Measurements from ENCODE around the gene DLG4. TPM values are rescaled to one million over a fixed set of nuclear protein-coding genes. Genes with fewer than 3 reads are reported as not detected.

DLG4 gene
- total and polyA plus RNA-seq, 2 experiments from 2014 or later = 2.9 to 10.7 TPM

DNA sequence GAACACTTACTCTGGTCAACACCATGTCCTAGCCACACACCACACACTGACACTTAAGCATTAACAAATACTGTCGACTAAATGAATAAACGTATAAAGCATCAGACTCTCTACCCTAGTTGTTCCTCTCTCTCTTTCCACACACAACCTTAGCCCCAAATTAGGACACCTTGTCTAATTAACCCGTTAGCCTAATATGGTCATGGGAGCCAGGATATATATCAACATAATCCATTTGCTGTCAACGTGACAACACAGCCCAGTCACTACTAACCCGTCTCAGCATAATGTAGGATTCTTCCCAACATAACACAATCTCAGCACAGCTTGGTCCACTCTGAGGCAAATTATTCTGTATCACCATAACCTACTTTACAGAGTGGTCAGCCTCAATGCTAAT, 12.5 kb upstream of the DLG4 start:
- peaks cover 30% of the 10 kb centered on the region for H3K4me1 ChIP-seq (ENCODE audit: insufficient read depth)
- TF ChIP-seq EZH2 (IDR thresholded peaks at IDR 0.05; ENCODE audit: borderline replicate concordance) = no peak
- TF ChIP-seq, protein P1, sequence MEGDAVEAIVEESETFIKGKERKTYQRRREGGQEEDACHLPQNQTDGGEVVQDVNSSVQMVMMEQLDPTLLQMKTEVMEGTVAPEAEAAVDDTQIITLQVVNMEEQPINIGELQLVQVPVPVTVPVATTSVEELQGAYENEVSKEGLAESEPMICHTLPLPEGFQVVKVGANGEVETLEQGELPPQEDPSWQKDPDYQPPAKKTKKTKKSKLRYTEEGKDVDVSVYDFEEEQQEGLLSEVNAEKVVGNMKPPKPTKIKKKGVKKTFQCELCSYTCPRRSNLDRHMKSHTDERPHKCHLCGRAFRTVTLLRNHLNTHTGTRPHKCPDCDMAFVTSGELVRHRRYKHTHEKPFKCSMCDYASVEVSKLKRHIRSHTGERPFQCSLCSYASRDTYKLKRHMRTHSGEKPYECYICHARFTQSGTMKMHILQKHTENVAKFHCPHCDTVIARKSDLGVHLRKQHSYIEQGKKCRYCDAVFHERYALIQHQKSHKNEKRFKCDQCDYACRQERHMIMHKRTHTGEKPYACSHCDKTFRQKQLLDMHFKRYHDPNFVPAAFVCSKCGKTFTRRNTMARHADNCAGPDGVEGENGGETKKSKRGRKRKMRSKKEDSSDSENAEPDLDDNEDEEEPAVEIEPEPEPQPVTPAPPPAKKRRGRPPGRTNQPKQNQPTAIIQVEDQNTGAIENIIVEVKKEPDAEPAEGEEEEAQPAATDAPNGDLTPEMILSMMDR (IDR thresholded peaks at IDR 0.05; ENCODE audit: poor library complexity) = no peak
- no peak for TF ChIP-seq EZH2phosphoT487 (IDR thresholded peaks at IDR 0.05; ENCODE audit: low read depth, severe bottlenecking, unreplicated experiment)
- H3K9me3 ChIP-seq (ENCODE audit: low read depth) = no peaks in the 10 kb centered on the region
- H3K9me2 ChIP-seq (replicated peaks; ENCODE audit: insufficient read depth) = no peaks in the 10 kb centered on the region
- peak overlapping the region; percentile 92 for H3K4me2 ChIP-seq
- no peaks in the 10 kb centered on the region for H3K36me3 ChIP-seq (replicated peaks; ENCODE audit: insufficient read depth, low read depth)
- peak overlapping the region; percentile 34 for H3K4me3 ChIP-seq
- H4K20me1 ChIP-seq (ENCODE audit: insufficient read depth, poor library complexity, severe bottlenecking) = peaks cover 40% of the 10 kb centered on the region
- H3K27ac ChIP-seq = peak overlapping the region; percentile 12
- peaks cover 81% of the 10 kb centered on the region for H3K79me2 ChIP-seq
- no peak overlapping the region for H2AFZ ChIP-seq
- H3K27me3 ChIP-seq = no peaks in the 10 kb centered on the region
- DNase-seq (ENCODE audit: low spot score) = no peak
- WGBS (ENCODE audit: low lambda C conversion rate, missing lambda C conversion rate) = 84% methylated on average over 5 of the region's 5 CpGs

DNA sequence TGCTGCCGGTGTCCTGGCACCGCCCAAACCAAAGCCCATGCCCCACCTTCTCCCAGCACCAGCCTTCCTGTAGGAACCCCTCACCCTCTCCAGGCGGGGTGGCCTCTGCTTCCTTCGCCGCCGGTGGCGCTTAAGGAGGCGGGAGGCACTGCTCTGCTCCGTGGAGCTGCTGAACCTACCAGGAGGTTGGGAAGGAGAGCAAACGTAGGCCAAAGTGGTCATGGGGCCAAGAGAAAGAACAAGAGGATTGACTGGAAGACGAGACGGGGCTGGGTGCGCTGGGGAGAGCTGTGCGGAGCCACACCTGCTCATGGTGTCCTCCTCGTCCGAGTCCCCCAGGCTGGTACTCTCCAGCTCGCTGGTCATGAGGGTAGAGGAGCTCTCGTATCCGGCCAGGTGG, 9.9 kb upstream of the DLG4 start:
- peaks cover 40% of the 10 kb centered on the region for H4K20me1 ChIP-seq (ENCODE audit: insufficient read depth, poor library complexity, severe bottlenecking)
- peaks cover 17% of the 10 kb centered on the region for H3K4me1 ChIP-seq (ENCODE audit: insufficient read depth)
- H3K36me3 ChIP-seq (replicated peaks; ENCODE audit: insufficient read depth, low read depth) = no peaks in the 10 kb centered on the region
- H3K9me2 ChIP-seq (replicated peaks; ENCODE audit: insufficient read depth) = no peaks in the 10 kb centered on the region
- no peak overlapping the region for H3K4me3 ChIP-seq
- no peaks in the 10 kb centered on the region for H3K27me3 ChIP-seq
- TF ChIP-seq, protein P1 (IDR thresholded peaks at IDR 0.05; ENCODE audit: poor library complexity) = no peak
- TF ChIP-seq EZH2phosphoT487 (IDR thresholded peaks at IDR 0.05; ENCODE audit: low read depth, severe bottlenecking, unreplicated experiment) (no peak), EZH2 (IDR thresholded peaks at IDR 0.05; ENCODE audit: borderline replicate concordance) (no peak)
- no peak overlapping the region for H3K4me2 ChIP-seq
- H3K27ac ChIP-seq = no peak overlapping the region
- no peak for DNase-seq (ENCODE audit: low spot score)
- no peaks in the 10 kb centered on the region for H3K9me3 ChIP-seq (ENCODE audit: low read depth)
- peaks cover 57% of the 10 kb centered on the region for H3K79me2 ChIP-seq
- 97% methylated on average over 19 of the region's 19 CpGs for whole genome bisulfite sequencing (ENCODE audit: low lambda C conversion rate, missing lambda C conversion rate)
- H2AFZ ChIP-seq = no peak overlapping the region

GRCh38 chr17:7228920-7229319, 9.3 kb upstream of the DLG4 start:
- Histone ChIP-seq H3K79me2 (peaks cover 56% of the 10 kb centered on the region), H3K4me2 (no peak overlapping the region)

More at GRCh38 chr17:7228920-7229319, 9.3 kb upstream of the DLG4 start:
- no peaks in the 10 kb centered on the region for H3K9me2 ChIP-seq (replicated peaks; ENCODE audit: insufficient read depth)
- WGBS (ENCODE audit: low lambda C conversion rate, missing lambda C conversion rate) = 96% methylated on average over 14 of the region's 14 CpGs
- H3K4me3 ChIP-seq = no peak overlapping the region
- H3K27ac ChIP-seq = peak overlapping the region; percentile 40
- peaks cover 40% of the 10 kb centered on the region for H4K20me1 ChIP-seq (ENCODE audit: insufficient read depth, poor library complexity, severe bottlenecking)
- H3K36me3 ChIP-seq (replicated peaks; ENCODE audit: insufficient read depth, low read depth) = no peaks in the 10 kb centered on the region
- DNase-seq (ENCODE audit: low spot score) = no peak
- TF ChIP-seq, protein P1 (IDR thresholded peaks at IDR 0.05; ENCODE audit: poor library complexity) = no peak
- no peak for TF ChIP-seq EZH2 (IDR thresholded peaks at IDR 0.05; ENCODE audit: borderline replicate concordance)
- TF ChIP-seq EZH2phosphoT487 (IDR thresholded peaks at IDR 0.05; ENCODE audit: low read depth, severe bottlenecking, unreplicated experiment) = no peak
- peaks cover 17% of the 10 kb centered on the region for H3K4me1 ChIP-seq (ENCODE audit: insufficient read depth)
- H2AFZ ChIP-seq = no peak overlapping the region
- no peaks in the 10 kb centered on the region for H3K9me3 ChIP-seq (ENCODE audit: low read depth)
- no peaks in the 10 kb centered on the region for H3K27me3 ChIP-seq

All from hepatocyte (in vitro differentiated cells).